ENCODE measurements around the gene KRTAP12-3. TPM values are rescaled to one million over a fixed set of nuclear protein-coding genes. Genes with fewer than 3 reads are reported as not detected.

The KRTAP12-3 gene
- total and polyA plus RNA-seq, 9 of the 15 experiments (the other 6 are each of a cell fraction or from before 2014, with no cell fraction given): not detected

- no peak for TF ChIP-seq MAFK (IDR thresholded peaks at IDR 0.05; ENCODE audit: low read length)
These were observed 28.9 kb upstream of the KRTAP12-3 start (continued) for GRCh38 chr21:44628707-44629391.

- no peak for DNase-seq (ENCODE audit: extremely low read depth in 1 of 4, low spot score in 3 of 4)
- ChIA-PET CTCF (ENCODE audit: low intra/inter-chr PET ratio) (no interaction called here), POLR2A (interaction anchor here (0.7 kb wide), 1 partner anchor 113 kb away, joined by 3 read pairs; no protein-coding TSS in a partner anchor)
- no peaks in the 10 kb centered on the region for H3K79me2 ChIP-seq (ENCODE audit: control insufficient read depth, insufficient read depth, low read length)
- BruUV-seq (replicated peaks): no TSS peak
- in situ Hi-C loops (cut with MboI) (no loop called here), intact Hi-C loops (cut with micrococcal nuclease) (no loop called here)
- no peaks in the 10 kb centered on the region for H4K20me1 ChIP-seq (replicated peaks; ENCODE audit: control insufficient read depth, insufficient read depth, low read length)
- H3K27ac ChIP-seq (ENCODE audit: extremely low read depth, low read depth, low read length): no peak overlapping the region
- no peak for TF ChIP-seq ILF3 (IDR thresholded peaks at IDR 0.05; ENCODE audit: borderline replicate concordance)
- TF ChIP-seq RAD21 (CRISPR knock-in tag; conservative IDR thresholded peaks at IDR 0.05 in 1 of 2, IDR thresholded peaks at IDR 0.05 in 1 of 2): no peak
- no peak for TF ChIP-seq E4F1 (CRISPR knock-in tag; IDR thresholded peaks at IDR 0.05; ENCODE audit: borderline replicate concordance)
- TF ChIP-seq LARP7 (IDR thresholded peaks at IDR 0.05): no peak
- no peak for TF ChIP-seq HMGN3 (IDR thresholded peaks at IDR 0.05; ENCODE audit: borderline replicate concordance, extremely low read depth, insufficient read length, low read depth, low read length)
- no peak for TF ChIP-seq ZNF263 (CRISPR knock-in tag; IDR thresholded peaks at IDR 0.05; ENCODE audit: borderline replicate concordance)
- TF ChIP-seq XRCC3 (IDR thresholded peaks at IDR 0.05): no peak
- no peak for ATAC-seq
- H3K9me3 ChIP-seq (replicated peaks; ENCODE audit: control insufficient read depth, insufficient read depth, low read depth, low read length): peaks cover 5% of the 10 kb centered on the region; the same call in 1 of the 2 replicates
- H3K9ac ChIP-seq (ENCODE audit: insufficient read depth in 1 of 2, low read depth in 2 of 2, low read length in 2 of 2): no peak overlapping the region
- no peak overlapping the region for H2AFZ ChIP-seq (ENCODE audit: low read depth, low read length)
- FAIRE-seq: no peak
- no peaks in the 10 kb centered on the region for H3K9me1 ChIP-seq (ENCODE audit: control insufficient read depth, insufficient read depth, low read length)
- H3K27me3 ChIP-seq (ENCODE audit: control insufficient read depth in 2 of 2, insufficient read depth in 2 of 2, low read length in 2 of 2): peaks cover 0 to 6% of the 10 kb centered on the region in 2 experiments; a peak in 1 of 5 replicates
- H3K4me3 ChIP-seq: no peak overlapping the region
- 21% methylated on average over 2 of the region's 2 CpGs for WGBS (ENCODE audit: insufficient coverage, low coverage, missing lambda C conversion rate)
- H3K36me3 ChIP-seq (ENCODE audit: control insufficient read depth, insufficient read depth, low read length): no peaks in the 10 kb centered on the region
- H3K4me1 ChIP-seq (replicated peaks in 1 of 2; ENCODE audit: control insufficient read depth in 2 of 2, insufficient read depth in 2 of 2, low read length in 2 of 2): no peaks in the 10 kb centered on the region
- H3K4me2 ChIP-seq (ENCODE audit: insufficient read depth, low read length): no peak overlapping the region
These were observed 27.3 kb upstream of the KRTAP12-3 start for GRCh38 chr21:44630440-44630839.
